ENCODE results near the gene SLC2A1.

The SLC2A1 gene

DNA sequence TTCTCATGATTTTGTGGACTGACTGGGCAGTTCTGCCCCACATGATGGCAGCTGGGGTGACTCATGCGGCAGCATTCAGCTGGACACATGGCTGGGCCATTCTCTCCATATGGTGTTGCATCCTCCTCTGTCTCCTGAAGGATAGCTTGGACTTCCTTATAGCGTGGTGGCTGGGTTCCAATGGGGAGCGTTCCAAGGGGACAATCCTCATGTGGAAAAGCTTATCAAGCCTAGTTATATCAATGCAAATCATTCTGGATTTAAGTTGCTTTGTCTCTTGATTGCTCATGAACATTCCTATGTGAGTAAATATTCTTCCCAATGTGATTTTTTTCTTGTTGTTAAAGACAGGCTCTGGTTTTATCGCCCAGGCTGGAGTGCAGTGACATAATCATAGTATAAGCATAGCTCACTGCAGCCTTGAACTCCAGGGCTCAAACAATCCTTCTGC is 13.2 kb upstream of the SLC2A1 start:
- Mint-ChIP-seq H3K27ac (no peak overlapping the region), H3K4me3 (no peak overlapping the region), H3K27me3 (no peaks in the 10 kb centered on the region), H3K4me1 (ENCODE audit: low read depth) (no peaks in the 10 kb centered on the region), H3K9me3 (ENCODE audit: low read depth) (no peaks in the 10 kb centered on the region), H3K36me3 (peaks cover 2% of the 10 kb centered on the region)

DNA sequence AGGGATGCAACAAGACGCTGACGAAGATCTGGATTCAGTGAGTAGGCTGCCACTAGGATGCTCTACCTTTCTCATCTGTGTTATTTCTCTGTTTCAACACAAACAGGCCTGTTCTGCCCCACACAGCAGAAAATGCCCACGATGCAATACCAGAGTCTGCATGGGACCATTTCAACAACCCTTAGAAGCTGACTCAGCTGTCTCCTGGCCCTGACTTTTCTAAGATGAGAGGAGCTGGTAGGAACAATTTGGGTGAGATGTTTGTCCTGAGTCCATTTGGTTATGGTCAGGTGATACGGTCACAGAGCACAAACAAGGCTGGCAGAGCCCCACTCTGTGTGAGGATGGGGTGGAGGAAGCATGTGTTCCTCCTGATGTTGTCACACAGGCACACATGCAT is 11.5 kb upstream of the SLC2A1 start:
- Mint-ChIP-seq H3K27me3 (no peaks in the 10 kb centered on the region), H3K4me1 (ENCODE audit: low read depth) (no peaks in the 10 kb centered on the region), H3K36me3 (peaks cover 2% of the 10 kb centered on the region), H3K9me3 (ENCODE audit: low read depth) (no peaks in the 10 kb centered on the region), H3K27ac (no peak overlapping the region), H3K4me3 (no peak overlapping the region)

DNA sequence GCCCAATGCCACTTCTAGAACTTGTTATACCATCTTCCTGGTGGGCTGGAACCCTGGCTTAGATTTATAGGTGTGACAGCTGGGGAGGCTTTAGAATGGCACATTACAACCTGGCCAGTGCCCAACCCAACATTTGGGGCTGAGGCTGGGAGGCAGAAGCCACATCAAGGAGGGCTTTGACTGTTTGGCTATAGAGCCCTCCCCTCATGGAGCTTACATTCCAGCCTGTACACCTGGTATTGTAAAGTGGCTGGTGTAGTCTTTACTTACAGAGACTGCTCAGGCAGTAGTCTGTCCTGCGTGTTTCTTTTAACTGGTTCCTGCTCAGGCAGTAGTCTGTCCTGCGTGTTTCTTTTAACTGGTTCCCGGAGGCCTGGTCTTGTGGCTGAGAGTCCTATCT is 10.0 kb upstream of the SLC2A1 start:
- no peaks in the 10 kb centered on the region for H3K27me3 Mint-ChIP-seq
- no peak overlapping the region for H3K27ac Mint-ChIP-seq
- peaks cover 2% of the 10 kb centered on the region for H3K36me3 Mint-ChIP-seq
- no peaks in the 10 kb centered on the region for H3K9me3 Mint-ChIP-seq (ENCODE audit: low read depth)
- no peak overlapping the region for H3K4me3 Mint-ChIP-seq
- peaks cover 1% of the 10 kb centered on the region for H3K4me1 Mint-ChIP-seq (ENCODE audit: low read depth)

- H3K4me3 Mint-ChIP-seq: no peak overlapping the region
- no peak overlapping the region for H3K27ac Mint-ChIP-seq
- H3K4me1 Mint-ChIP-seq (ENCODE audit: low read depth): peaks cover 8% of the 10 kb centered on the region
- no peaks in the 10 kb centered on the region for H3K27me3 Mint-ChIP-seq
- no peaks in the 10 kb centered on the region for H3K9me3 Mint-ChIP-seq (ENCODE audit: low read depth)
- H3K36me3 Mint-ChIP-seq: peaks cover 2% of the 10 kb centered on the region
These were observed 8.3 kb upstream of the SLC2A1 start for GRCh38 chr1:42966688-42967612.

GRCh38 chr1:42965378-42965777 is 6.7 kb upstream of the SLC2A1 start:
- Mint-ChIP-seq H3K27ac (no peak overlapping the region), H3K36me3 (no peaks in the 10 kb centered on the region), H3K9me3 (ENCODE audit: low read depth) (no peaks in the 10 kb centered on the region), H3K4me1 (ENCODE audit: low read depth) (peaks cover 16% of the 10 kb centered on the region), H3K4me3 (no peak overlapping the region), H3K27me3 (no peaks in the 10 kb centered on the region)

GRCh38 chr1:42964044-42964812 is 5.6 kb upstream of the SLC2A1 start:
- Mint-ChIP-seq H3K9me3 (ENCODE audit: low read depth) (no peaks in the 10 kb centered on the region), H3K27me3 (no peaks in the 10 kb centered on the region), H3K4me3 (no peak overlapping the region), H3K27ac (no peak overlapping the region), H3K36me3 (no peaks in the 10 kb centered on the region), H3K4me1 (ENCODE audit: low read depth) (peaks cover 20% of the 10 kb centered on the region)

DNA sequence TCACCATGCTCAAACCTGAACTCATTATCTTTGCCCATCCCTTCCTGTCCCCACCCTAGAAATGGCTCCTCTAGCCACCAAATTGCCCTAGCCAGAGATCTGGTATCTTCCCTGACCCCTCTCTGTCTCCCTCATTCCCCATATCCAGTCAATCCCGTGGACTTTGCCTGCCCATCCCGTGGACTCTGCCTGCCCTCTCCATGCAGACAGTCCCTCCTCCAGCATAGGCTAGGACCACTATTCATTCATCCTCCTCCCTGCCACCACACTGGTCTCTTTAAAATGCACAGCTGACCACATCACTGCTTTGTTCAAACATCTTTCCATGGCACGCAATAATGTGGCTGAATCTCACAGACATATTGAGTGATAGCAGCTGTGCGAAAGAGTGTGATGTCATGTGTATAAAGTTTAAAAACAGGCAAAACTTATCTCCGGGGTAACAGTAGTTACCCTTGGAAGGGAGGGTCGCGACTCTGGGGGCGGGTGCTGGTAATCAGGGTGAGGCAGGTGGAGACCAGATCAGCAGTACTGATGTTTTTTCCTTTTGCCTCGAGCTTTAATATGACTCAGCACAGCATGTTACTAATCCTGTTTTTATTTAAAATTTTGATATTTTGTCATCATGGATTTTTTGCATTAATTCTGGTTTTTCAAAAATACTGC is 4.8 kb upstream of the SLC2A1 start:
- H3K4me3 Mint-ChIP-seq: peak overlapping the region; percentile 6
- no peaks in the 10 kb centered on the region for H3K9me3 Mint-ChIP-seq (ENCODE audit: low read depth)
- no peaks in the 10 kb centered on the region for H3K27me3 Mint-ChIP-seq
- no peaks in the 10 kb centered on the region for H3K36me3 Mint-ChIP-seq
- H3K4me1 Mint-ChIP-seq (ENCODE audit: low read depth): peaks cover 23% of the 10 kb centered on the region
- peak overlapping the region; percentile 14 for H3K27ac Mint-ChIP-seq

GRCh38 chr1:42962641-42963377 is 4.1 kb upstream of the SLC2A1 start:
- peak overlapping the region; percentile 14 for H3K27ac Mint-ChIP-seq
- H3K27me3 Mint-ChIP-seq: no peaks in the 10 kb centered on the region
- no peak overlapping the region for H3K4me3 Mint-ChIP-seq
- no peaks in the 10 kb centered on the region for H3K36me3 Mint-ChIP-seq
- no peaks in the 10 kb centered on the region for H3K9me3 Mint-ChIP-seq (ENCODE audit: low read depth)
- peaks cover 23% of the 10 kb centered on the region for H3K4me1 Mint-ChIP-seq (ENCODE audit: low read depth)

- H3K4me3 Mint-ChIP-seq: peak overlapping the region; percentile 46
- peaks cover 31% of the 10 kb centered on the region for H3K4me1 Mint-ChIP-seq (ENCODE audit: low read depth)
These were observed 2.8 kb upstream of the SLC2A1 start for GRCh38 chr1:42961312-42962091.

GRCh38 chr1:42960566-42961311 is 2.1 kb upstream of the SLC2A1 start:
- Mint-ChIP-seq H3K27ac (peak overlapping the region; percentile 30), H3K4me1 (ENCODE audit: low read depth) (peaks cover 35% of the 10 kb centered on the region), H3K4me3 (peak overlapping the region; percentile 46), H3K36me3 (peaks cover 5% of the 10 kb centered on the region), H3K27me3 (no peaks in the 10 kb centered on the region), H3K9me3 (ENCODE audit: low read depth) (no peaks in the 10 kb centered on the region)

More at GRCh38 chr1:42961312-42962091, 2.8 kb upstream of the SLC2A1 start:
- H3K27me3 Mint-ChIP-seq: no peaks in the 10 kb centered on the region
- peak overlapping the region; percentile 30 for H3K27ac Mint-ChIP-seq
- peaks cover 5% of the 10 kb centered on the region for H3K36me3 Mint-ChIP-seq
- no peaks in the 10 kb centered on the region for H3K9me3 Mint-ChIP-seq (ENCODE audit: low read depth)

DNA sequence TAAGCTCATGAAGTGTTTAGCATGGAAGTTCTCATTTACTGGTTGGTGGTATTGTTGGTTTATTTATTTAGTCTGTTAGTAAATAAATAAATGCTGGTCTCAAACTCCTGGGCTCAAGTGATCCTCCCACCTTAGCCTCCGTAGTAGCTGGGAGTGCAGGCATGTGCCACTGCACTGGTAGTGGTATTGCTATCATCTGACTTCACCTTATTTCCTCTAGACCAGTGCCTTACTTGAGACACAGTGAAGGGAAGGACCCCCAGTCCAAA is 1.4 kb upstream of the SLC2A1 start:
- Mint-ChIP-seq H3K27ac (no peak overlapping the region), H3K27me3 (no peaks in the 10 kb centered on the region), H3K4me1 (ENCODE audit: low read depth) (peaks cover 42% of the 10 kb centered on the region), H3K36me3 (peaks cover 8% of the 10 kb centered on the region), H3K4me3 (peak overlapping the region; percentile 63), H3K9me3 (ENCODE audit: low read depth) (no peaks in the 10 kb centered on the region)

- peak overlapping the region; percentile 91 for H3K27ac Mint-ChIP-seq
- H3K9me3 Mint-ChIP-seq (ENCODE audit: low read depth): no peaks in the 10 kb centered on the region
- H3K4me1 Mint-ChIP-seq (ENCODE audit: low read depth): peaks cover 52% of the 10 kb centered on the region
- H3K36me3 Mint-ChIP-seq: peaks cover 13% of the 10 kb centered on the region
- no peaks in the 10 kb centered on the region for H3K27me3 Mint-ChIP-seq
- H3K4me3 Mint-ChIP-seq: peak overlapping the region; percentile 94
These were observed 684 bp downstream of the SLC2A1 start for GRCh38 chr1:42957880-42958487.

DNA sequence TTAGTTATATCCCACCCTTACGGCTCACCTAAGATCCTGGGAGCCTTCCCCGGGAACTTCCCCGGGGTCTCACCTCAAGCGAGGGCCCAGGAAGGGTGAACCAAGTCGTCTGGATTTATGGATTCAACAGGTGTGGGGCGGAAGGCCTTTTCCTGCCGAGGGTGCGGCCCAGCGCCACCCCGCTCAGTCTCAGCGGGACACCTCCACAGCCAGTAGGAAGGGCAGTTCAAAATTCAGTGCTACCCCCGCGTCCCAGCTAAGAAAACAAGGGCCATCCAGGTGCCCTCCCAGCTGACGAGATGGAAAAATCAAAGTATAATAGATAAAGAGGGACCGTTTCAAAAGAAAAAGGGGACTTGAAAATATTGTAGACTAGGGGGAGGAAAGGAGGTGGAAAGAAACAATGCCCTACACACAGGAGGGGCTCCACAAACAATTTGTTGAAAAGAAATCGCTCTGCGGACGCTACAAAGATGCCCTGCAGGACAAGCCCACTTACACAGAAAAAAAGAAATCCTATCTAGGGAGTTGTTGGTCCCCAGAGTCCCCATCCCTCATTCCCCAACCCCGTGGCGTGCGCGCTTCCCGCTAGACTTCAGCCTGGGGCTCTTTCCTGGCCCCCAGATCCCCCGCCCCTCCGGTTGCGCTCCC is 1.3 kb downstream of the SLC2A1 start:
- Mint-ChIP-seq H3K9me3 (ENCODE audit: low read depth) (no peaks in the 10 kb centered on the region), H3K4me1 (ENCODE audit: low read depth) (peaks cover 57% of the 10 kb centered on the region), H3K27me3 (no peaks in the 10 kb centered on the region), H3K36me3 (peaks cover 13% of the 10 kb centered on the region), H3K4me3 (peak overlapping the region; percentile 94), H3K27ac (peak overlapping the region; percentile 91)

Measured in activated naive CD8-positive, alpha-beta T cell (primary cell).